ENCODE results near the gene RUBCNL. TPM values are rescaled to one million over a fixed set of nuclear protein-coding genes. Genes with fewer than 3 reads are reported as not detected.

Gene RUBCNL
- total and polyA plus RNA-seq, 2 donors (not counting 3 experiments of a cell fraction or from before 2014, with no cell fraction given), result not detected

DNA sequence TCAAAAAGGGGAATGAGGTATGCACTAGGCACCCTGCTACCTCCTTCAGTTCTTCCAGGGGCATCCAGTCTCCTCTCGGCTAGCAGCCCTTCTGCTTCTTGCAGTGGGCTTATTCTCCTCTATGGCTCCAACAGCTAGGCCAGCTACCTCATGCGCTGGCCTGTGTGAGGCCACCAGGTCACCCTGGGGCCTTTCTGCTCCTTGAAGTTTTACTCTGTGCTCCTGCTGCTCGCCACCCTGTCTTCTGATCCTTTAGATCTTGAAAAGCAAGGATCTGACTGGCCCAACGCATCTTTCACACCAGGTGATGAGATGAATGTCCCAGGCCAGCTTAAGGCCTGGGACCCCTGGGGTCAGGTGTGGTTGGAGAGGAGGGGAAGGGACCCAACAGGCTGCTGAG is 66.2 kb downstream of the RUBCNL start:
- Histone ChIP-seq H3K4me3 (replicated peaks in 1 of 3; ENCODE audit: insufficient read depth in 1 of 3, low read depth in 1 of 3, low read length in 3 of 3) (no peak overlapping the region), H3K36me3 (ENCODE audit: control insufficient read depth in 2 of 2, extremely low read depth in 1 of 2, insufficient read depth in 2 of 2, low read length in 2 of 2) (no peaks in the 10 kb centered on the region), H3K27me3 (ENCODE audit: control insufficient read depth in 2 of 2, insufficient read depth in 2 of 2, low read length in 2 of 2) (peaks cover 7 to 9% of the 10 kb centered on the region in 2 experiments), H3K4me1 (ENCODE audit: control insufficient read depth, extremely low read depth, insufficient read depth, low read length) (no peaks in the 10 kb centered on the region), H2AFZ (ENCODE audit: low read depth, low read length) (no peak overlapping the region), H3K79me2 (ENCODE audit: control insufficient read depth, insufficient read depth, low read length) (no peaks in the 10 kb centered on the region), H3K9me3 (replicated peaks; ENCODE audit: control insufficient read depth, insufficient read depth, low read length) (no peaks in the 10 kb centered on the region), H3K4me2 (ENCODE audit: insufficient read depth, low read length) (no peak overlapping the region), H3K27ac (ENCODE audit: insufficient read depth, low read depth, low read length) (no peak overlapping the region), H3K9me1 (replicated peaks; ENCODE audit: control insufficient read depth, extremely low read depth, insufficient read depth, low read length) (no peaks in the 10 kb centered on the region), H4K20me1 (replicated peaks; ENCODE audit: control insufficient read depth, extremely low read depth, insufficient read depth, low read length) (no peaks in the 10 kb centered on the region), H3K9ac (replicated peaks; ENCODE audit: extremely low read depth, insufficient read depth, low read length) (no peak overlapping the region)
- TF ChIP-seq GATA2 (IDR thresholded peaks at IDR 0.05; ENCODE audit: insufficient read depth, insufficient read length, low read depth, low read length) (no peak), POLR2A (IDR thresholded peaks at IDR 0.05; ENCODE audit: low read depth, low read length) (no peak), FOS (IDR thresholded peaks at IDR 0.05; ENCODE audit: borderline replicate concordance, insufficient read depth, low read length) (no peak), JUN (IDR thresholded peaks at IDR 0.05; ENCODE audit: borderline replicate concordance, insufficient read depth, insufficient read length, low read depth) (no peak), POLR2AphosphoS5 (IDR thresholded peaks at IDR 0.05; ENCODE audit: insufficient read depth, low read depth, low read length) (no peak)
- TF ChIP-seq, protein P1, sequence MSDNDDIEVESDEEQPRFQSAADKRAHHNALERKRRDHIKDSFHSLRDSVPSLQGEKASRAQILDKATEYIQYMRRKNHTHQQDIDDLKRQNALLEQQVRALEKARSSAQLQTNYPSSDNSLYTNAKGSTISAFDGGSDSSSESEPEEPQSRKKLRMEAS (IDR thresholded peaks at IDR 0.05; ENCODE audit: insufficient read depth, insufficient read length), result no peak
- CTCF ChIA-PET, result interaction anchor here (0.6 to 1.8 kb wide), 23 partner anchors 8 to 808 kb away, joined by 3 to 36 read pairs (median 6); no protein-coding TSS in a partner anchor
- DNase-seq (ENCODE audit: low read depth, low spot score) (no peak), FAIRE-seq (no peak)
- POLR2A ChIA-PET, result no interaction called here
- dilution Hi-C loops (cut with MboI; ENCODE audit: extremely low pct_ligation_motif_present, low sequenced_read_pairs) (no loop called here), intact Hi-C loops (cut with micrococcal nuclease) (loop anchor here (1.0 to 10.0 kb wide), 4 partner anchors 161 to 698 kb away; no protein-coding TSS in a partner anchor)
- no TSS peak for BruUV-seq (replicated peaks)

DNA sequence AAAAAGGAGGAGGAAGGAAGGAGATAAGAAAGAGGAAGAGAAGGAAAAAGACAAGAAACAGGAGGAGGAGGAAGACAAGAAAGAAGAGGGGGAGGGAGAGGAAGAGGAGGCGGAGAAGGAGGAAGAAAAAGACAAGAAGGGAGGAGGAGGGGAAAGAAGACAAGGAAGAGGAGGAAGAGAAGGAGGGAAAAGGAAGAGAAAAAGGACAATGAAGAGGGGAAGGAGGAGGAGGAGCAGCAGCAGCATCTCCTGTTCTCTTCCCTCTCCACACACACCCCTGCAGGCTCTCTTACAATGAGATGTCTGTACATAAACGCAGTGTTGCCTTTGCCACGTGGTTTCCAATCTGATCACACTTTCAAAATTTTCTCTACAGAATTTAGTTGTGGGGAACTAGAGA is 66.6 kb downstream of the RUBCNL start:
- BruUV-seq (replicated peaks), result no TSS peak
- Histone ChIP-seq H3K4me1 (ENCODE audit: control insufficient read depth, extremely low read depth, insufficient read depth, low read length) (no peaks in the 10 kb centered on the region), H3K27me3 (ENCODE audit: control insufficient read depth in 2 of 2, insufficient read depth in 2 of 2, low read length in 2 of 2) (peaks cover 7 to 9% of the 10 kb centered on the region in 2 experiments), H4K20me1 (replicated peaks; ENCODE audit: control insufficient read depth, extremely low read depth, insufficient read depth, low read length) (no peaks in the 10 kb centered on the region), H3K9ac (replicated peaks; ENCODE audit: extremely low read depth, insufficient read depth, low read length) (no peak overlapping the region), H3K4me2 (ENCODE audit: insufficient read depth, low read length) (no peak overlapping the region), H3K79me2 (ENCODE audit: control insufficient read depth, insufficient read depth, low read length) (no peaks in the 10 kb centered on the region), H3K9me1 (replicated peaks; ENCODE audit: control insufficient read depth, extremely low read depth, insufficient read depth, low read length) (no peaks in the 10 kb centered on the region), H2AFZ (ENCODE audit: low read depth, low read length) (no peak overlapping the region), H3K27ac (ENCODE audit: insufficient read depth, low read depth, low read length) (no peak overlapping the region), H3K36me3 (ENCODE audit: control insufficient read depth in 2 of 2, extremely low read depth in 1 of 2, insufficient read depth in 2 of 2, low read length in 2 of 2) (no peaks in the 10 kb centered on the region), H3K4me3 (replicated peaks in 1 of 3; ENCODE audit: insufficient read depth in 1 of 3, low read depth in 1 of 3, low read length in 3 of 3) (no peak overlapping the region), H3K9me3 (replicated peaks; ENCODE audit: control insufficient read depth, insufficient read depth, low read length) (no peaks in the 10 kb centered on the region)
- CTCF ChIA-PET, result interaction anchor here (1.3 to 2.7 kb wide), 8 partner anchors 25 to 194 kb away, joined by 6 to 36 read pairs (median 11); no protein-coding TSS in a partner anchor
- intact Hi-C loops (cut with micrococcal nuclease) (loop anchor here (10.0 kb wide), 1 partner anchor 404 kb away; no protein-coding TSS in a partner anchor), dilution Hi-C loops (cut with MboI; ENCODE audit: extremely low pct_ligation_motif_present, low sequenced_read_pairs) (no loop called here)
- TF ChIP-seq FOS (IDR thresholded peaks at IDR 0.05; ENCODE audit: borderline replicate concordance, insufficient read depth, low read length) (no peak), POLR2AphosphoS5 (IDR thresholded peaks at IDR 0.05; ENCODE audit: insufficient read depth, low read depth, low read length) (no peak)
- POLR2A ChIA-PET, result no interaction called here
- no peak for FAIRE-seq
- no peak for DNase-seq (ENCODE audit: low read depth, low spot score)
